HEK293 (cell line): ENCODE data around the gene APRT.

Experiments used
- CTCF ChIA-PET: fragments of 350-600 bp; formaldehyde crosslinking; extraction: SDS; loops from one replicate; lab custom pipeline; 2021; ENCODE audit warnings: antibody characterized with exemption; lab: Yijun Ruan, JAX
- POLR2A ChIA-PET: fragments of 300-600 bp; formaldehyde crosslinking; extraction: SDS; loops from one replicate; lab custom pipeline; 2020; ENCODE audit warnings: antibody characterized with exemption, inconsistent platforms; lab: Yijun Ruan, JAX
- H3K27ac ChIP-seq: fragments of 200-500 bp; sonication (Bioruptor generic); 2 replicates; pipeline ENCODE4 v1.5.1; 2014; ENCODE audit warnings: low read depth, low read length, control low read depth, inconsistent platforms; ENCODE audit errors: extremely low read depth
- H3K36me3 ChIP-seq, 2 experiments: fragments of 200-500 bp in 1 of 2; sonication (Bioruptor generic) in 1 of 2; 1 replicate in 1 of 2; 2 replicates in 1 of 2; pipeline ENCODE4 v1.5.1; 2014 to 2017; ENCODE audit warnings: inconsistent platforms in 2 of 2, low read length in 2 of 2; ENCODE audit not compliant: control insufficient read depth in 2 of 2, insufficient read depth in 1 of 2
- H3K4me1 ChIP-seq: fragments of 200-500 bp; sonication (Bioruptor generic); 2 replicates; pipeline ENCODE4 v1.5.1; 2014; ENCODE audit warnings: mild to moderate bottlenecking, low read length, inconsistent platforms; ENCODE audit not compliant: control insufficient read depth, insufficient read depth
- H3K4me3 ChIP-seq: 2 replicates; pipeline ENCODE4 v1.5.1; 2011; ENCODE audit warnings: low read depth, mild to moderate bottlenecking, control low read depth, low read length, moderate library complexity
- H3K9me3 ChIP-seq: fragments of 200-500 bp; sonication (Bioruptor generic); 2 replicates; pipeline ENCODE4 v1.5.1; 2014; ENCODE audit warnings: low read depth, low read length, inconsistent platforms; ENCODE audit not compliant: control insufficient read depth, insufficient read depth
- AEBP2 ChIP-seq: fragments of 450-650 bp; formaldehyde crosslinking; IDR thresholded peaks from 2 replicates; pipeline ENCODE4 v1.5.1; 2016; ENCODE audit warnings: missing biosample characterization, missing genetic modification characterization, borderline replicate concordance
- GLIS2 ChIP-seq: fragments of 450-650 bp; formaldehyde crosslinking; IDR thresholded peaks from 2 replicates; pipeline ENCODE4 v1.5.1; 2016; ENCODE audit warnings: missing biosample characterization, missing genetic modification characterization
- KLF1 ChIP-seq: fragments of 450-650 bp; formaldehyde crosslinking; IDR thresholded peaks from 2 replicates; pipeline ENCODE4 v1.5.1; 2016; ENCODE audit warnings: missing biosample characterization, missing genetic modification characterization
- OSR2 ChIP-seq: fragments of 450-650 bp; formaldehyde crosslinking; IDR thresholded peaks from 2 replicates; pipeline ENCODE4 v1.5.1; 2016; ENCODE audit warnings: missing biosample characterization, missing genetic modification characterization
- PATZ1 ChIP-seq: fragments of 450-650 bp; formaldehyde crosslinking; IDR thresholded peaks from 2 replicates; pipeline ENCODE4 v1.5.1; 2016; ENCODE audit warnings: missing biosample characterization, missing genetic modification characterization
- PRDM6 ChIP-seq: fragments of 450-650 bp; formaldehyde crosslinking; IDR thresholded peaks from 2 replicates; pipeline ENCODE4 v1.5.1; 2017; ENCODE audit warnings: missing biosample characterization, missing genetic modification characterization
- RBAK ChIP-seq: fragments of 450-650 bp; formaldehyde crosslinking; IDR thresholded peaks from 2 replicates; pipeline ENCODE4 v1.5.1; 2016; ENCODE audit warnings: missing biosample characterization, missing genetic modification characterization
- REPIN1 ChIP-seq: fragments of 450-650 bp; formaldehyde crosslinking; IDR thresholded peaks from 2 replicates; pipeline ENCODE4 v1.5.1; 2017; ENCODE audit warnings: missing biosample characterization, missing genetic modification characterization, low read depth
- REST ChIP-seq: fragments of 450-650 bp; formaldehyde crosslinking; IDR thresholded peaks from 2 replicates; pipeline ENCODE4 v1.5.1; 2016; ENCODE audit warnings: missing biosample characterization, missing genetic modification characterization
- ZBTB1 ChIP-seq: fragments of 450-650 bp; formaldehyde crosslinking; IDR thresholded peaks from 2 replicates; pipeline ENCODE4 v1.5.1; 2016; ENCODE audit warnings: missing biosample characterization, missing genetic modification characterization
- ZBTB17 ChIP-seq: fragments of 450-650 bp; formaldehyde crosslinking; IDR thresholded peaks from 2 replicates; pipeline ENCODE4 v1.5.1; 2016; ENCODE audit warnings: missing biosample characterization, missing genetic modification characterization
- ZBTB48 ChIP-seq: fragments of 450-650 bp; formaldehyde crosslinking; IDR thresholded peaks from 2 replicates; pipeline ENCODE4 v1.5.1; 2016; ENCODE audit warnings: missing biosample characterization, missing genetic modification characterization
- ZEB2 ChIP-seq: fragments of 450-650 bp; formaldehyde crosslinking; IDR thresholded peaks from 2 replicates; pipeline ENCODE4 v1.5.1; 2016; ENCODE audit warnings: missing biosample characterization, missing genetic modification characterization
- ZFP41 ChIP-seq: fragments of 450-650 bp; formaldehyde crosslinking; IDR thresholded peaks from 2 replicates; pipeline ENCODE4 v1.5.1; 2016; ENCODE audit warnings: missing biosample characterization, missing genetic modification characterization, borderline replicate concordance
- ZNF138 ChIP-seq: fragments of 450-650 bp; formaldehyde crosslinking; IDR thresholded peaks from 2 replicates; pipeline ENCODE4 v1.5.1; 2016; ENCODE audit warnings: missing biosample characterization, missing genetic modification characterization, borderline replicate concordance
- ZNF174 ChIP-seq: fragments of 450-650 bp; formaldehyde crosslinking; IDR thresholded peaks from 2 replicates; pipeline ENCODE4 v1.5.0; 2017; ENCODE audit warnings: missing biosample characterization, mild to moderate bottlenecking, missing genetic modification characterization
- ZNF366 ChIP-seq: fragments of 450-650 bp; formaldehyde crosslinking; conservative IDR thresholded peaks from 2 replicates; pipeline ENCODE4 v1.5.1; 2016; ENCODE audit warnings: missing biosample characterization, missing genetic modification characterization
- ZNF624 ChIP-seq: fragments of 450-650 bp; formaldehyde crosslinking; IDR thresholded peaks from 2 replicates; pipeline ENCODE4 v1.5.1; 2017; ENCODE audit warnings: missing biosample characterization, missing genetic modification characterization
- ZNF701 ChIP-seq: fragments of 450-650 bp; formaldehyde crosslinking; IDR thresholded peaks from 2 replicates; pipeline ENCODE4 v1.5.1; 2016; ENCODE audit warnings: missing biosample characterization, missing genetic modification characterization
- ZXDB ChIP-seq: fragments of 450-650 bp; formaldehyde crosslinking; IDR thresholded peaks from 2 replicates; pipeline ENCODE4 v1.5.1; 2016; ENCODE audit warnings: missing biosample characterization, missing genetic modification characterization

Gene APRT

GRCh38 chr16:88840600-88841215, 29.0 kb upstream of the APRT start:
- no peaks in the 10 kb centered on the region for H3K4me1 ChIP-seq
- H3K27ac ChIP-seq: no peak overlapping the region
- ChIA-PET CTCF (interaction anchor here (0.7 kb wide), 1 partner anchor 35 kb away, joined by 3 read pairs; no protein-coding TSS in a partner anchor), POLR2A (no interaction called here)
- peaks cover 0 to 13% of the 10 kb centered on the region in 2 experiments; a peak in 1 of 3 replicates for H3K36me3 ChIP-seq
- TF ChIP-seq GLIS2 (tag by site-specific recombination) (no peak), OSR2 (tag by site-specific recombination) (no peak), ZNF701 (tag by site-specific recombination) (no peak), KLF1 (no peak), AEBP2 (no peak), ZNF174 (no peak), ZXDB (tag by site-specific recombination) (no peak), ZBTB48 (tag by site-specific recombination) (no peak), REPIN1 (tag by site-specific recombination) (no peak), ZNF366 (no peak), PATZ1 (no peak), PRDM6 (tag by site-specific recombination) (no peak), RBAK (tag by site-specific recombination) (no peak), ZEB2 (tag by site-specific recombination) (no peak), ZNF624 (tag by site-specific recombination) (no peak), ZBTB17 (no peak), ZBTB1 (tag by site-specific recombination) (no peak), ZNF138 (tag by site-specific recombination) (no peak), REST (tag by site-specific recombination) (no peak), ZFP41 (tag by site-specific recombination) (no peak)
- no peak overlapping the region for H3K4me3 ChIP-seq
- H3K9me3 ChIP-seq: no peaks in the 10 kb centered on the region
